Natural killer cell (primary cell): Measurements from ENCODE around the gene ST8SIA1. TPM values are rescaled to one million over a fixed set of nuclear protein-coding genes. Genes with fewer than 3 reads are reported as not detected.

Experiments used
- ATAC-seq, 3 donors: fragments of 150-1000 bp in 2 of 3; fragments of 200-7000 bp in 1 of 3; cut with Tn5 transposase; 1 replicate in 1 of 3; 2 replicates in 2 of 3; pipeline ENCODE4 v1.10.0; 2021; ENCODE audit warnings: mild to moderate bottlenecking in 2 of 3, moderate library complexity in 2 of 3
- DNase-seq, 2 donors: peaks; one replicate each; pipeline versions ENCODE4 v3.0.0 to v3.0.0-alpha.2; 2013 to 2021; ENCODE audit warnings: mixed read lengths in 1 of 2
- H3K27ac ChIP-seq: one replicate; pipeline ENCODE4 v1.5.1; 2013; ENCODE audit warnings: mild to moderate bottlenecking, low read length
- H3K27me3 ChIP-seq: one replicate; pipeline ENCODE4 v1.6.1; 2013; ENCODE audit warnings: low read length; ENCODE audit not compliant: control insufficient read depth, insufficient read depth
- H3K36me3 ChIP-seq: one replicate; pipeline ENCODE4 v1.6.1; 2013; ENCODE audit warnings: low read length; ENCODE audit not compliant: control insufficient read depth, insufficient read depth
- H3K4me1 ChIP-seq: one replicate; pipeline ENCODE4 v1.6.1; 2013; ENCODE audit warnings: low read length; ENCODE audit not compliant: control insufficient read depth, insufficient read depth
- H3K4me3 ChIP-seq: one replicate; pipeline ENCODE4 v1.5.1; 2013; ENCODE audit warnings: low read length
- H3K9me3 ChIP-seq: one replicate; pipeline ENCODE4 v1.6.1; 2013; ENCODE audit warnings: low read length; ENCODE audit not compliant: control insufficient read depth, insufficient read depth
- H3K27ac Mint-ChIP-seq, 2 donors: one replicate each; pipeline ENCODE4 v1.8.0; 2022; ENCODE audit warnings: mild to moderate bottlenecking in 2 of 2, mixed read lengths in 2 of 2, moderate library complexity in 1 of 2
- H3K27me3 Mint-ChIP-seq, 2 donors: one replicate each; pipeline ENCODE4 v1.8.0; 2022; ENCODE audit warnings: low read depth in 2 of 2, mixed read lengths in 2 of 2
- H3K36me3 Mint-ChIP-seq: one replicate; pipeline ENCODE4 v1.8.0; 2022; ENCODE audit warnings: mixed read lengths
- H3K4me1 Mint-ChIP-seq, 2 donors: one replicate each; pipeline ENCODE4 v1.8.0; 2022; ENCODE audit warnings: mixed read lengths in 2 of 2
- H3K4me3 Mint-ChIP-seq: one replicate; pipeline ENCODE4 v1.8.0; 2022; ENCODE audit warnings: mild to moderate bottlenecking, moderate library complexity, mixed read lengths
- H3K9me3 Mint-ChIP-seq, 2 donors: one replicate each; pipeline ENCODE4 v1.8.0; 2022; ENCODE audit warnings: mixed read lengths in 2 of 2
- CTCF ChIP-seq: fragments of 200-600 bp; IDR thresholded peaks from one replicate; pipeline ENCODE4 v1.8.0; 2022; ENCODE audit warnings: antibody characterized with exemption
- WGBS: methylation state at CpG from one replicate; pipeline ENCODE4 v1.1.7; 2013; ENCODE audit warnings: missing lambda C conversion rate; ENCODE audit not compliant: insufficient coverage; 5-methylcytosine and 5-hydroxymethylcytosine counted together
- intact Hi-C: fragments of 100-400 bp; cut with micrococcal nuclease; formaldehyde crosslinking; loops from one replicate; pipeline ENCODE4 v1.14.2; 2022
- total RNA-seq, 4 donors: library from RNA; stranded (reverse); fragments of 120-200 nt in 1 of 4; gene quantifications; one replicate each; pipeline versions ENCODE4 v1.2.3 to v1.2.4, GENCODE V29; 2013 to 2022

The ST8SIA1 gene
- total RNA-seq, 3 donors from 2014 or later (not counting 1 experiment from before 2014, with no cell fraction given), result 0.60 to 0.79 TPM; not detected in 1

DNA sequence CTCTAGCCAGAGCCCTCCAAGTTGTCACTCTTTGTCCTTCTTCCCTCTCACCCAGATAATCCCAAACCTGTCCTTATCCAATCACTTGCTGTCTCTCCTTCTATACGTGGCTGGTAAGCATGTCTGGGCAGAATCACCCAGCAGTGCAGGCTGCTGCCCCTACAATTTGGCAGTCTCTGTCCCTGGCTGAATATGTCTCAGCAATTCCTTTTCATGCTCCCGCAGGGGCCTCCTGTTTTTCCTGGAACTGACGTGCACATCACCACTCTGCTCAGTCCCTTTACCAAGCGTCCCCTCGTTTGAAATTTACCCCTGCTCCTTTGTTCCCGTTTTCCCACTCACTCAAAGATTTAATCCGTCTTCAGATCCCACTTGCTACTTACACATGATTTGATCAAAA lies 80.0 kb downstream of the ST8SIA1 start:
- H3K27me3 Mint-ChIP-seq, result peaks cover 14 to 16% of the 10 kb centered on the region in 2 donors
- intact Hi-C loops, result no loop called here

GRCh38 chr12:22252057-22252456 lies 82.5 kb downstream of the ST8SIA1 start:
- no peaks in the 10 kb centered on the region for H3K36me3 ChIP-seq
- no peak overlapping the region for H3K27ac ChIP-seq
- ATAC-seq (no peak), DNase-seq (no peak)
- no peaks in the 10 kb centered on the region for H3K9me3 ChIP-seq
- H3K4me3 Mint-ChIP-seq, result no peak overlapping the region
- no peaks in the 10 kb centered on the region for H3K4me1 ChIP-seq
- no peaks in the 10 kb centered on the region for H3K27me3 ChIP-seq
- intact Hi-C loops, result no loop called here
- H3K27ac Mint-ChIP-seq, result no peak overlapping the region
- WGBS, result no CpG with 5 or more reads among the region's 3 CpGs
- H3K9me3 Mint-ChIP-seq, result no peaks in the 10 kb centered on the region
- no peaks in the 10 kb centered on the region for H3K4me1 Mint-ChIP-seq
- no peaks in the 10 kb centered on the region for H3K36me3 Mint-ChIP-seq
- no peak for TF ChIP-seq CTCF
- no peak overlapping the region for H3K4me3 ChIP-seq
- H3K27me3 Mint-ChIP-seq, result peaks cover 10 to 14% of the 10 kb centered on the region in 2 donors

More for the DNA sequence above, 80.0 kb downstream of the ST8SIA1 start:
- Mint-ChIP-seq H3K4me1 (no peaks in the 10 kb centered on the region), H3K36me3 (no peaks in the 10 kb centered on the region), H3K27ac (no peak overlapping the region), H3K4me3 (no peak overlapping the region), H3K9me3 (no peaks in the 10 kb centered on the region)
- DNase-seq (no peak), ATAC-seq (no peak)
- Histone ChIP-seq H3K36me3 (no peaks in the 10 kb centered on the region), H3K9me3 (no peaks in the 10 kb centered on the region), H3K4me3 (no peak overlapping the region), H3K27ac (no peak overlapping the region), H3K27me3 (no peaks in the 10 kb centered on the region), H3K4me1 (no peaks in the 10 kb centered on the region)
- 87% methylated on average over 6 of the region's 7 CpGs for WGBS
- TF ChIP-seq CTCF, result no peak

GRCh38 chr12:22250762-22251161 lies 83.7 kb downstream of the ST8SIA1 start:
- TF ChIP-seq CTCF, result no peak
- Histone ChIP-seq H3K4me1 (no peaks in the 10 kb centered on the region), H3K9me3 (no peaks in the 10 kb centered on the region), H3K4me3 (no peak overlapping the region), H3K36me3 (no peaks in the 10 kb centered on the region), H3K27me3 (no peaks in the 10 kb centered on the region), H3K27ac (no peak overlapping the region)
- WGBS, result 42% methylated on average over 2 of the region's 2 CpGs
- DNase-seq (no peak), ATAC-seq (no peak)
- H3K4me3 Mint-ChIP-seq, result no peak overlapping the region
- no peaks in the 10 kb centered on the region for H3K9me3 Mint-ChIP-seq
- peaks cover 10 to 14% of the 10 kb centered on the region in 2 donors for H3K27me3 Mint-ChIP-seq
- H3K27ac Mint-ChIP-seq, result no peak overlapping the region
- intact Hi-C loops, result no loop called here
- H3K36me3 Mint-ChIP-seq, result no peaks in the 10 kb centered on the region
- no peaks in the 10 kb centered on the region for H3K4me1 Mint-ChIP-seq

DNA sequence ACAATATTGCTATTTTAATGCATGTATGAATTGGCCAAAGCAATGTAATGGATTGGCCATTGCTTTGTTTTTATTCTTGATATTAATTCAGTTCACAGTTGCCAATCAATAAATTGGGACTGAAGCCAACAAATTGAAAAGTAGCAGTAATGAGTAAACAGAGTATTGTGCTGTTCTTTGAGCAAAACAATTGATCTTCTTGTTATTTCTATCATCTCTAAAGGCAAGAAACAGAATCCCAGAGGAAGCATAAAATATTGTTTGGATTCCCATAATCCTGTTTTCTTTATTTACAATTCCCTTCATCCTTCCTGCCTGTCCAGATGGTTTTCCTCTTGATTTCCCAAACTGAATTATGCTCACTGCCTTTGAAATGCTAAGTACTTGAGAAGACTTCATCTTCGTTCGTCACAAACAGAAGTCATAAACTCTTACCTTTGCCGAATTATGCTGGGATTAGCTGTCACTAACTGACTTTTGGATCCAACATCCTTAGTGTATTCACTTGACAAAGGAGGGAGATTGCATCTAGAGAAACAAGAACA lies 85.9 kb downstream of the ST8SIA1 start:
- Histone ChIP-seq H3K27me3 (no peaks in the 10 kb centered on the region), H3K27ac (no peak overlapping the region), H3K4me1 (no peaks in the 10 kb centered on the region), H3K9me3 (no peaks in the 10 kb centered on the region), H3K36me3 (no peaks in the 10 kb centered on the region), H3K4me3 (no peak overlapping the region)
- no peaks in the 10 kb centered on the region for H3K9me3 Mint-ChIP-seq
- TF ChIP-seq CTCF, result no peak
- H3K36me3 Mint-ChIP-seq, result no peaks in the 10 kb centered on the region
- H3K4me3 Mint-ChIP-seq, result no peak overlapping the region
- intact Hi-C loops, result no loop called here
- no peaks in the 10 kb centered on the region for H3K4me1 Mint-ChIP-seq
- no peak for ATAC-seq
- H3K27me3 Mint-ChIP-seq, result peaks cover 12 to 23% of the 10 kb centered on the region in 2 donors
- WGBS, result 91% methylated on average over 3 of the region's 3 CpGs
- DNase-seq, result no peak
- H3K27ac Mint-ChIP-seq, result no peak overlapping the region
